HG02763 (cell line): ENCODE measurements around the gene TYRO3.

Experiments
- ATAC-seq: cut with Tn5 transposase; IDR thresholded peaks from one replicate; pipeline ENCODE4 v1.9.1; 2021; ENCODE audit warnings: mild to moderate bottlenecking, moderate library complexity; ENCODE audit not compliant: unreplicated experiment

Gene TYRO3

DNA sequence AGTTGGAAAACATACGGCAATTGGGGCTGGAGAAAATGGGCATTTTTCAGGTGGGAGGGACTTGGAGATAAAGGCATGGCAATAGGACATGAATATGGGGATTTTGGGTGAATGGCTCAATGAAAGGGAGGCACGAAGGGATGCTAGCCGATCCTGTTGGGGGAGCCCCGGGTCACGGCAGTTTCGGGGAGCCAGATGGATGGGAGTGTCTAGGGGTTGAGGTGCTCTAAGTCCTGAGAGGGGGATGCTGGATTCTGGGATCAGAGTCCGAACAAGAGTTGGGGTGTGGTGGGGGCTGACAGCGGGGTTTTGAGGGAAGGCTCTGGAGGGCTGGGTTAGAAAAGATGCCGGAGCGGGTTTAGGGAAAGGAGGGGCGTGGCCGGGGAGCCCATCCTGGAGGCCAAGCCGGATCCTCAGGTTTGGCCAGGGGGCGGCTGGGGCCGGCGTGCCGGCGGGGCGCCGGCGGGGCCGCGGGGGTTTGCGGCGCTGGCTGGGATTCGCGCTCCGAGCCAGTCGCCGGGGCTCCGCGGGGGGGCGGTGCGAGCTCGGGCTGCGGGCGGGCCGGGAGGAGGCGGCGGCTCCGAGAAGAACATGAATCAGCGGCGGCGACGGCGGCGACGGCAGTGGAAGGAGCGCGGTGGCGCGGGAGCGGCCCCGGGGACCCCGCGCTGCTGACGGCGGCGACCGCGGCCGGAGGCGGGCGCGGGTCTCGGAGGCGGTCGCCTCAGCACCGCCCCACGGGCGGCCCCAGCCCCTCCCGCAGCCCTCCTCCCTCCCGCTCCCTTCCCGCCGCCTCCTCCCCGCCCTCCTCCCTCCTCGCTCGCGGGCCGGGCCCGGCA lies at the start of gene TYRO3:
Gene TYRO3, plus strand, starts transcription at position 813 of the 839 bp plus-strand sequence. CDS start 46 bp downstream, outside the sequence.
- no peak for ATAC-seq

DNA sequence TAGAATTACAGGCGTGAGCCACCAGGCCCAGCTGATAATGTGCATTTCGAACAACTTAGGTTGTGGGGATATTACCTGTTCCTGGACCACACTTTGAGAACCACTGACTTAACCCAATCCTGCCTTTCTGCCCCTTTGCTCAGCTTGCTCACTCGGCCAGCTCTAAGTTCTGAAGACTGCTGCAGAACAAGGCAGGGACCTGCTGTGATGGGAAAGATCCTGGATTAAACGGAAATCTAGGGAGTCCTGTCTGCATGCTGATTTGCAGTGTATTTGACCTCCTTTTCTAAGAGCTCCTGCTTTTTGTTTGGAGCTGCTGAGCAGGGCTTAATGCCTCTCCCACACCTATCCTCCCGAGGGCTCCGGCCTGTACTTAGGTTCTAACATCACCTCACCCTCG lies 48.3 kb upstream of the TYRO3 start:
- ATAC-seq = no peak

DNA sequence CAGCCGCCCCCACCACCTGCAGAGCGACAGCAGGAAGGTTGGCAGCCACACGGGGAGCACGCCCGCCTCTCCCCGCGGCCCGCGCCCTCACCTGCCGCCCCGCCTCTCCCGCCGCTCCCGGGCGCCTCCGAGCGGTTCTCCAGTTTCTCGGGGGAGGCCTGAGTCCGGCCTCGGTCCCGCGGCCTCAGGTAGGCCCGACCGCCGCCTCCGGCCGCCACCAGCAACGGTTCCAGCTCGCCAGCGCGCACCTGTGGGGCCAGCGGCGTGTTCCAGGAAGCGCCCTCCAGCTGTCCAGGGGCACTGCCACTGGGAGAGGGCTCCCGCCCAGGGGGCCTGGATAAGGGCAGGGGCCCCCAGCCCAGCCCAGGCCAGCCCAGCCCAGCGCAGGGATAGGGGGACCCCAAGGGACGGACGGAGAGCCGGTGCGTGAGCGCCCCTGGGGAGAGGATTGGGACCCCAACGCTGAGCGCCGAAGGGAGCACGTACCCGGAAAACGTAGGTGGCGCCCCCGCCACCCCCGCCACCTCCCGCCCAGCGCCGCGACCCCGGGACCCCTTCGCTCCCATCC lies 47.6 kb upstream of the TYRO3 start:
- no peak for ATAC-seq

DNA sequence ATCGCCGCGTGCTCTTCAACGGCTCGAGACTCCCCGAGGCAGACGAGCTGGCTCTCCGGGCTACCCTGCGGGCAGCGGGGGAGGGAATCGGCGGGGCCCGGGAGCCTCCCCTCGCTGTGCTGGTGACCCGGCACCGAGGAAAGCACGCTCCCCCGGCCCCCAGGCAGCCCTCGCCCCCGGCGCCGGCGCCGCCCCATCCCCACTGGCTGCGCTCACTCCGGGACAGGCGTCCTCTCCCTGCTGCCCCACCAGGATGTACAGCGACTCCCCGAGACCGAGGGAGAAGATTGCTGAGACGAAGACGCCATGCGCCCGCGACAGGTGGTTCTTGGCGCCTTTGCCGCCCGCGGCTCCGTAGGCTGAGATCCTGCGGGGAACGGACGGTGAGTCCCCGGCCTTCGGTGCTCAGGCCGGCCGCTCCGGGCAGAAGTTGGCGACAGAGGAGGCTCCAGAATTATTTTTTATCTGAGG lies 47.1 kb upstream of the TYRO3 start:
- no peak for ATAC-seq

DNA sequence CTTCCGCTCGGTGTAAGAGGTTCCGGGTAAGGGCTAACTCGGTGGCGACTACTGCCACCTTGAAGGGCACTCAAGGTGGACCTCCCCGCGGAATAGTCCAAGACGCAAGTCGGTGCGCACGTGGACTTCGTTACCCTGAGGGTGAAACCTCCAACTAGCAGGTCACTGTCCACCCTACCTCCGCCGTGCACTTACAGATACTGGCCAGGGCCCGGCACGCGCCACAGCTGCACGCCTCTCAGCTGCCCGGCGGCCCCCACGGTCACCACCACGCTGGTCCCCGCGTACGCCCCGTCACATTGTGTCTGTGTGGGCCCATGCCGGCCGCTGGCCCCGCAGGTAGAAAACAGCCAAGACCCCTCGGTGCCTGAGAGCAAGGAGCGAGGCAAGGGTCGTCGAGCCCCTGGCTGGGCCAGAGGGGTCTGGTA lies 46.5 kb upstream of the TYRO3 start:
- no peak for ATAC-seq

DNA sequence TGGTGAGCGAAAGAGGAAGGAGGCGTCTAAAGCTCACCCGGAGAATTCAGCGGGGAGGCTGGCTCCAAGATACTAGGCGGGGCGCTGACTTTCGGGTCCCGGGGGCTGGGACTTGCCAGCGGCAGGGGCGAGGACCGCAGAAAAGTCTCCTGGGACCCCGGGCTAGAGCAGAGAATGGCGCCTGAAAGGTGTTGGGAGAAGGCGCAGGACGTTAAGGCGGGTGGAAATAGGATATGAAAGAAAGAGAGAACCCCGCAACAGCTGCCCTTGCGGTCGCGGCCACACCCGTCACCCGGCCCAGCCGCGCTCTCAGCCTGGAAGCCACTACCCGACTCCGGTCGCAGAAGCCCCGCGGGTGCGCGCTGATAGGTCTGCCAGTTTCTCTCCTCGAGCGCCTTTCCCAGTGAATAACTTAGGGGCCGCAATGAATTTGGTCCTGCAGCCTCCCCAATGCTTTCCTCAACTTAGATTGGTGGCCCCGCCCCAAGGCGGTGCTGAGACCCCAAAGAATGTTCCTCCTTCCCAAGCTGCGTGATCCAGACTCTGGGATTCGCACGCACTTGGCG lies 46.0 kb upstream of the TYRO3 start:
- no peak for ATAC-seq

DNA sequence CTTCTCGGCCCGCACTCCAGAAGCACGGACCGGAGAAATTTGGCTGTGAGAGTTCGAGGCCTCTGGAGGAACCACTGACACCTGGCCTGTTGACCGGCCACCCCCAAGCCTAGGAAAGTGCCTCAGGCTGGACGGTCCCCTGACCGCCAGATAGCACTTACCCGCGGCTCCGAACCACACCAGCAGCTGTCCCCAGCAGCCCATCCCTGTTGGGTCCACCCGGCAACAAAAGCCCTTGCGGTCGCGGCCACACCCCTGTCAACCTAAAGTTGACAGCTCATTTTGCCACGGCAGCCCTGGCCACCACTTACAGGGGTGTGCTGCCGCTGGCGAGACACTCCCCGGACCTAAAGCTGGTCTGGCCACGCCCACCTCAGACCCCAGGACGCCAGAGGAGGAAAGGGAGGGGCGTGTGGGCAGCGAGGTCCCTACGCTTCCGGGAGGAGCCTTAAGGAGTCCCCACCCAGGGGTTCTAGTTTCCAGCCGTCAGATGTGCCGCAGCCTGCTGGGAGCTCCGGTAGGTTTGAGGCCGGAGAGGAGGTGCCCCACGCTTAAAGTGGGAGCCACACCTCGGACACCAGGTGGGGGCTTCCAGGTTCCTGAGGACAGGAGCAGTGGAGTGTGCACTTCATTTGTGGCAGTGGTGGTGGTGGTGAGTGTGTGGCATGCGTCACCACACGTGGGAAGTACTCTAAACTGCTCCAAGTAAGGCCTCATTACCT lies 45.3 kb upstream of the TYRO3 start, which contains the start of gene LTK:
Gene LTK, minus strand, starts transcription at position 322 of the 722 bp plus-strand sequence. Its CDS starts 118 bp downstream, at position 204.
- ATAC-seq = no peak

DNA sequence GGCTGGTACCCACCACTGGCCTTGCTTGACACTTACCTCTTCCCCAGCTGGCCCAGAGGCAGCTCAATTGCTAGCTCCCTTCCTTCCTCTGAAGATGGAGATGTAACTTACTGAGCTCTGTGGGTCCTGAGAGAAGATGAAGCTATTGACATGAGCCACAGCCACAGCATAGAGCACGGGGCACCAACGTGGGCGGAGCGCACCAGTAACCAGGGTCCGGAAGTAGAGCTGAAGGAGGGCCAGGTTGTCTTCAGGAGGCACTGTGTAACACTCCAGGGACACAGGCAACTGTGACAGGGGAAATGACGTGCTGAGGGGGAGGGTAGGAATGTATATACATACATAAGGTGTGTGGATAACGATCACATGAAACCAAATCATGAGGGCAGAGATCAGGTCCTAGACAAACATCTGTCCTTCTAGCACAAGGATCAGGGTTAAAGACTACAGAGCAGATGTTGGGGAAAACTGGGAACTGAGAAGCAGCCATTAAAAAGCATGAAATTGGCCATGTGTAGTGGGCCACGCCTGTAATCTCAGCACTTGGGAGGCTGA lies 41.0 kb upstream of the TYRO3 start:
- no peak for ATAC-seq

DNA sequence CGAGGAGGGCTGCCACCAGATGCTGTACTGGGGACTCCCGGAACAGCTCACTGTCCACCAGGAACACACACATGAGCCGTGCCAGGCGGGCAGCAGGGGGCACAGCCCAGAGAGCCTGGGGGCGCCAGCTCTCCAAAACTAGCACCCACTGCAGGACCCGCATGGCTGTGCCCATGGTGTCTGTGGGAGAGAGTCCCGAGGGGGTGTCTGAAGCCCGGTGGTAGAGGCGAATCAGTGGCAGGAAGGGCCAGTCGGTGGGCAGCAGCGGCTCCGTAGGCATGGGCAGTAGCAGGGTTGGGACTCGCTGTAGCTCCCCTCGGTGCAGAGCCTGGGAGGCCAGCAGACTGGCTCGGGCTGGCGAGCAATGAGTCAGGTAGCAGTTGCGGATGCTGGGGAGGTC lies 38.4 kb upstream of the TYRO3 start:
- no peak for ATAC-seq

DNA sequence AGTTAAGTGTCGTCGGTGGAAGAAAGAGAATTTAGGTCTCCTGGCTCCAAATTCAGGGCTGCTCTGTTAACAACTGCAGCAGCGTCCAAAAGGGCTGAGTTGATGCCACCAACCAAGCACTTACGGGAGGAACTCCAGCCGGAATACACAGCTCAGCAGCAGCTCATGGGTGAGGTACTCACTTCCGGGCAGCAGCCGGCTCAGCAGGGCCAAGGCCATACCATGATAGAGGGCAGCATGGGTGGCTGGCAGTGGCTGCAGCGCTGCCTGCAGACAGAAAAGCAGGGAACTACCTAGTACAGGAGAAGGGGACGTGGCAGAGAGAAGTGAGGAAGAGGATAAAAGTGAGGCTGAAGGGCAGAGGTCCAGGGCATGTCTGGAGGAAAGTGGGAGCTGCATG lies 37.4 kb upstream of the TYRO3 start:
- no peak for ATAC-seq

DNA sequence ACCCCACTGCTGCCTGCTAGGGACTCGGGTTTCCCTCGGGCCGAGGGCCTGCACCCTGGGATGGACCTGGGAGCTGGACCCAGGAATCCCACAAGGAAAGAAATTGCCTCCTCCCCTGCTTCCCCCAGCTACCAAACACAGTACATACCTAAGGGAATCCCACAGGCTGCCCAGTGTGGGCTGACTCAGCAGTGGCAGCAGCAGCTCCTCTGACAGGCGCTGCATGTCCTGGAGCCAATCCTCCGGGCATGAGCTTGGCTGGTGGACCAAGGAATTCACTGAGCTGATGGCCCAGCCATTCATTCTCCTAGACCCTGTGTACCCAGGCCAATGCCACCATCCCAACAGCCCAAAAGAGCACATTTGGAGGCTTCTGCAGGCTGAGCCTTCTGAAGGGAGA lies 35.9 kb upstream of the TYRO3 start:
- no peak for ATAC-seq

DNA sequence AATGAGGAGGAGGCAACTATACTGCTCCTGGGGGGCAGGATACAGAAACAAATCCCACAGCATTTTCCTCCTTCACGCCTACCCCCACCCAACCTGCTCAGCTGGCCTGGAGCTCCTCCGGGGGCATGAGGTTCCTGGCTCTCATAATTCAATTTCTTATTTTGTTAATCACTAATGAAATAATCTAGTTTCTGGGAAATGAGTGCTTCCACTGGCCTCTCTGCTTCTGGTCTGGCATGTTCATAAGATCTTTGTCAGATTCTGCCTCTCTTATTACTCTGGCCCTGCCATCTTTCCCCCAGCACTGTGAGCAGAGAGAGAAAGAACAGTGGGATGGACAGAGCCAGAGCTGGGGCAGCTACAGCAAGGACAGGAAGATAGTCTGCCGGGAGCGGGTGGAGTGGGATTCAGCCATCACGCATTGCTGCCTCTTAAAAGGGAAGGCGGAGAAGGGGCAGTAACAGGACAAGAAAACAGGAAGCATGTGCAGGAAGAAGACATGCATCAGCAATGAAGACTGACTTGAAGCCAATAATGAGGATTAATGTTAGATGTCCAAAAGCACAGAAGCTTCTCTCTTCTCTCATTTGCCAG lies 28.6 kb upstream of the TYRO3 start:
- ATAC-seq = no peak

DNA sequence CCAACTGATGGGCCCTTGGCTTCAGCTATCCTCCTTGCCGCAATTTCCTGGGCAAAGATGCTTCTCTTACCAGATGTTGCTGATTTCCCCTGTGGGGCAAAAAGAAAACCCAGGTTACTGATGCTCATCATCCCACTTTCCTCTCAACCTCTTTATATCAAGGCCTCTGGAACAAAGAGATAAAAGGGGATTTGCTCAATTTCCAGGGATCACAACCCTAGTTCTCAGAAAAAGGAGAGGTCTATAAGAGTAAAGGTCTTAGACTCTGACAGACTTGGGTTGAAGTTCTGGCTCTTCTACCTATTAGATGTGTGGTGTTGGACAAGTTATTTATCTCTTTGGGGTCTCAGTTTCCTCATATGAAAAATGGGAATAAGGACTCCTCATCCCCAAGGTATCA lies 23.5 kb upstream of the TYRO3 start:
- ATAC-seq = no peak

DNA sequence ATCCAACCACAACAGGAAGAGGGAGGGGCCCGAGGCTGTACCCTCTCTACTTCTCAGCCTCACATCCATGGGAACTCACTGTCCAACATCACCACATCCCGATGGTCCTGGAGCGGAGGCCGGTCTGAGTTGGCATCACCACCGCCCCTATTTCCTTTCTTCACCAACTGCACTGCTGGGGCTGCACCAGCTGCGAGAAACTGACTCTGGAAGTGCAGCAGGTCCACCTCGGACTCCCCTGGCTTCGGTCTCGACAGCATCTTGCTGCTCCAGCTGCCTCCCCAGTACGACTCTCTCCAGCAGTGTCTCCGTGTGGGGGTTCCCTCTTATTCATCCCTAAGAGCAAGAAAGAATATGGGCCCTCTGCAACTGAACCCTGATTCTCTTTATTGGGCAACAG lies 22.1 kb upstream of the TYRO3 start:
- no peak for ATAC-seq

DNA sequence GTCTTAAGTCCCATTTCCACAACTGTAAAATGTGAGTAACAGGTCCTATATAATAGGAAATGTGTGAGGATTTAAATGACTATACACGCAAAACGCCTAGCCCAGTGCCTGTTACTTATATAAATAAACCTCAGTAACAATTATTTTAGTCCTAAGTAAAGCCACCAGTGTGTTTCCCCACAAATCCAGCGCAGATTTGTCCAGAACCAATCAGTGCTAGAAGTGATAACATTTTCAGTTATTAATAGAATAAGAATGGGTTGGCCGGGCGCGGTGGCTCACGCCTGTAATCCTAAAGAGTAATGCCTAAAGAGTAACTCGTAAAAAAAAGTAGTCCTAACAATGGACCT lies 15.5 kb upstream of the TYRO3 start:
- ATAC-seq = no peak

DNA sequence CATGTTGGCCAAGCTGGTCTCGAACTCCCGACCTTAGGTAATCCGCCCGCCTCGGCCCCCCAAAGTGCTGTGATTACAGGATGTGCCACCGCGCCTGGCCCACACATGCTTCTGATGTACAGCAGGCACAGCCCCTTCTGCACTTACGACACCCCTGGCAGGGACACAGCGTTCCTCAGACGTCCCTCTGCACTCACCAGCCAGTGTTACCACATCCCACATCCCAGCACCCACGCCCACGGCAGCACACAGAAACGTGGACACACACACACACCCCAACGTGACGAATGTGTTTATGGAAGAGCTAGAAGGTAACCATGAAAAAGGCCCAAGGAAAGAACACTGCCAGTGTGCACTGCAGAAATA lies 14.4 kb upstream of the TYRO3 start:
- ATAC-seq = no peak

DNA sequence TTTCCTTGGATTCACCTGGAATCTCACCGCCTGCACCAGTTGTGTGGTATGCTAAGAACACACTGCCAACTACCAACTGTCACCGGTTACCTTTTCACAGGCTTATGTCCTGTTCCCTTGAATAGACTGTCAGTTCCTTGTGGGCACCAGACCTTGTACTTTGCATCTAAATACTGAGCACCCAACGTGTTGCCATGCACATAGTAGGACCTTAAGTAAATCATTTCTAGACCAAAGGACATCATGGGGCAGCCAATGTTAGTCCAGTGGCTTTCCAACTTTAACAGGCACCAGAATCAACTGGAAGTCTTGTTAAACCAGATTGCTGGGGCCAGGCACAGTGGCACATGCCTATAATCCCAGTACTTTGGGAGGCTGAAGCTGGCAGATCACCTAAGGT lies 13.8 kb upstream of the TYRO3 start:
- no peak for ATAC-seq

DNA sequence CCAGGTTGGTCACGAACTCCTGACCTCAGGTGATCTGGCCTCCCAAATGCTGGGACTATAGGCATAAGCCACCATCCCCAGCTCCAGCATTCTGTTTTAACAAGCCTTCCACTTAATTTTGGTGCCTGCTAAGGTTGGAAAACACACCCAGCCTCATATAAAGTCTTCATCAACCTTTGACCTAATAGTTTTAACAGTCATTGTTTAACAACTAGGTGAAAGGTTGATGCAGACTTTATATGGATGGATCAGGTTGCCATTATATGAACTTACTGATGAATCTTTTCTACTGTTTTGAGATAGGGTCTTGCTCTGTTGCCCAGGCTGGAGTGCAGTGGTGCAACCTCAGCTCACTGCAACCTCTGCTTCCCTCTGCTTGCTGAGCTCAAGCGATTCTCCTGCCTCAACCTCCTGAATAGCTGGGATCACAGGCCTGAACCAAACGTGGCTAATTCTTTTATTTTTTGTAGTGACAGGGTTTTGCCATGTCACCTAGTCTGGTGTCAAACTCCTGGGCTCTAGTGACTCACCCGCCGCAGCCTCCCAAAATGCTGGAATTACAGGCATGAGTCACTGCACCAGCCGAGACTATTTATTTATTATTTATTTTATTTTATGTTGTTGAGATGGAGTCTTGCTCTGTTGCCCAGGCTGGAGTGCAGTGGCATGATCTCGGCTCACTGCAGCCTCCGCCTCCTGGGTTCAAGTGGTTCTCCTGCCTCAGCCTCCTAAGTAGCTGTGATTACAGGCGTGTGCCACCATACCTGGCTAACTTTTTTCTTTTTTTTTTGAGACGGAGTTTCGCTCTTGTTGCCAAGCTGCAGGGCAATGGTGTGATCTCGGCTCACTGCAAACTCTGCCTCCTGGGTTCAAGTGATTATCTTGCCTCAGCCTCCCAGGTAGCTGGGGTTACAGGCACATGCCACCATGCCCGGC lies 11.9 kb upstream of the TYRO3 start:
- ATAC-seq = no peak

DNA sequence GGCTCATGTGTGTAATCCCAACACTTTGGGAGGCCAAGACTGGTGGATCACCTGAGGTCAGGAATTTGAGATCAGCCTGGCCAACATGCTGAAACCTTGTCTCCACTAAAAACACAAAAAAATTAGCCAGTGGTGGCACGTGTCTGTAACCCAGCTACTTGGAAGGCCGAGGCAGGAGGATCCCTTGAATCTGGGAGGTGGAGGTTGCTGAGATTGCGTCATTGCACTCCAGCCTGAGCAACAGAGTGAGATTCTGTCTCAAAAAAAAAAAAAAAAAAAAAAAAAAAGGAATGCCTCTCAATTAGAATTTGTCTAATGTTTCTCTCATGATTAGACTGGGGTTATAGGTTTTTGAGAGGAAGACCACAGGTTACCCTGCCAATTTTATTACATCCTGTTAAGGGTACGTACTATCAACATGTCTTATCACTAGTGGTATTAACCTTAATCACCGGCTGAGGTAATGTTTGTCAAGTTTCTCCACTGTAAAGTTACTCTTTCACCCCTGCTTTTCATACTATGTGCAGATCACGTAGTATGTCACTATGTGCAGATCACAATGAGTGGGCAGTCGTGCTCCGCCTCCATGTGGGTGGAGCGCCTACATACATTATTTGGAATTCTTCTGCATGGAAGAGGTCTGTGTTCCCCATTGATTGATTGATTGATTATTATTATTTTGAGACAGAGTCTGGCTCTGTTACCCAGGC lies 8.8 kb upstream of the TYRO3 start:
- no peak for ATAC-seq
